Osteocyte (in vitro differentiated cells): ENCODE results near the gene RNU6-9. TPM values are rescaled to one million over a fixed set of nuclear protein-coding genes. Genes with fewer than 3 reads are reported as not detected.
A peak's percentile ranks its signal among the peaks of the same experiment; 100 is the strongest.

Experiments
- DNase-seq: peaks from one replicate; pipeline ENCODE4 v3.0.0; 2021; ENCODE audit warnings: mixed read lengths; ENCODE audit not compliant: unreplicated experiment; ENCODE audit errors: extremely low spot score
- H3K27ac Mint-ChIP-seq: one replicate; pipeline ENCODE4 v1.8.0; 2021; ENCODE audit warnings: mild to moderate bottlenecking, mixed read lengths; ENCODE audit not compliant: unreplicated experiment
- H3K27me3 Mint-ChIP-seq: one replicate; pipeline ENCODE4 v1.8.0; 2021; ENCODE audit warnings: mixed read lengths; ENCODE audit not compliant: unreplicated experiment
- H3K36me3 Mint-ChIP-seq: one replicate; pipeline ENCODE4 v1.8.0; 2021; ENCODE audit warnings: mixed read lengths; ENCODE audit not compliant: unreplicated experiment
- H3K4me1 Mint-ChIP-seq: one replicate; pipeline ENCODE4 v1.8.0; 2021; ENCODE audit warnings: mixed read lengths; ENCODE audit not compliant: unreplicated experiment
- H3K4me3 Mint-ChIP-seq: one replicate; pipeline ENCODE4 v1.8.0; 2021; ENCODE audit warnings: mild to moderate bottlenecking, moderate library complexity, mixed read lengths; ENCODE audit not compliant: unreplicated experiment
- H3K9me3 Mint-ChIP-seq: one replicate; pipeline ENCODE4 v1.8.0; 2021; ENCODE audit warnings: mixed read lengths; ENCODE audit not compliant: unreplicated experiment
- CTCF ChIP-seq: fragments of 200-600 bp; sonication (generic); IDR thresholded peaks from 2 replicates; pipeline ENCODE4 v1.5.0; 2021; ENCODE audit warnings: antibody characterized with exemption, mild to moderate bottlenecking, moderate library complexity
- total RNA-seq: library from RNA; stranded (reverse); gene quantifications from 2 replicates; pipeline ENCODE4 v1.2.1, GENCODE V29; 2021

Gene RNU6-9
- total RNA-seq, 1 donor from 2014 or later = not detected

GRCh38 chr19:871446-872265 is 21.6 kb upstream of the RNU6-9 start:
- no peaks in the 10 kb centered on the region for H3K9me3 Mint-ChIP-seq
- no peaks in the 10 kb centered on the region for H3K27me3 Mint-ChIP-seq
- peaks cover 52% of the 10 kb centered on the region for H3K4me1 Mint-ChIP-seq
- H3K27ac Mint-ChIP-seq = peak overlapping the region; percentile 85
- H3K36me3 Mint-ChIP-seq = peaks cover 20% of the 10 kb centered on the region
- no peak overlapping the region for H3K4me3 Mint-ChIP-seq
- DNase-seq = peak; percentile 83
- TF ChIP-seq CTCF = no peak

- no peaks in the 10 kb centered on the region for H3K9me3 Mint-ChIP-seq
- TF ChIP-seq CTCF = no peak
- peaks cover 19% of the 10 kb centered on the region for H3K36me3 Mint-ChIP-seq
- peak; percentile 88 for DNase-seq
- H3K27me3 Mint-ChIP-seq = no peaks in the 10 kb centered on the region
- peak overlapping the region; percentile 73 for H3K27ac Mint-ChIP-seq
- no peak overlapping the region for H3K4me3 Mint-ChIP-seq
- H3K4me1 Mint-ChIP-seq = peaks cover 46% of the 10 kb centered on the region
These were observed 20.9 kb upstream of the RNU6-9 start for GRCh38 chr19:872266-872951.

GRCh38 chr19:873084-873483 is 20.2 kb upstream of the RNU6-9 start:
- H3K4me1 Mint-ChIP-seq = peaks cover 39% of the 10 kb centered on the region
- peaks cover 16% of the 10 kb centered on the region for H3K36me3 Mint-ChIP-seq
- no peak overlapping the region for H3K4me3 Mint-ChIP-seq
- DNase-seq = no peak
- no peaks in the 10 kb centered on the region for H3K9me3 Mint-ChIP-seq
- H3K27ac Mint-ChIP-seq = no peak overlapping the region
- no peak for TF ChIP-seq CTCF
- no peaks in the 10 kb centered on the region for H3K27me3 Mint-ChIP-seq

- Mint-ChIP-seq H3K4me1 (peaks cover 34% of the 10 kb centered on the region), H3K4me3 (no peak overlapping the region), H3K27me3 (no peaks in the 10 kb centered on the region), H3K36me3 (peaks cover 14% of the 10 kb centered on the region), H3K27ac (no peak overlapping the region), H3K9me3 (no peaks in the 10 kb centered on the region)
- DNase-seq = no peak
- TF ChIP-seq CTCF = no peak
These were observed 19.7 kb upstream of the RNU6-9 start for GRCh38 chr19:873561-874041.

- Mint-ChIP-seq H3K36me3 (peaks cover 13% of the 10 kb centered on the region), H3K4me1 (peaks cover 18% of the 10 kb centered on the region), H3K9me3 (no peaks in the 10 kb centered on the region), H3K27me3 (no peaks in the 10 kb centered on the region), H3K4me3 (no peak overlapping the region), H3K27ac (no peak overlapping the region)
- TF ChIP-seq CTCF = no peak
- no peak for DNase-seq
These were observed 17.9 kb upstream of the RNU6-9 start for GRCh38 chr19:875265-875879.
